HG03469 (cell line): Measurements from ENCODE around the gene SMG6.
"Not testable (repeated sequence)": the region's sequence is repeated elsewhere in the genome, so short reads cannot be mapped to it uniquely, and the experiment has no call there.

Source experiments
- ATAC-seq: cut with Tn5 transposase; IDR thresholded peaks from one replicate; pipeline ENCODE4 v1.9.1; 2021; ENCODE audit warnings: mild to moderate bottlenecking, moderate library complexity, moderate number of reproducible peaks; ENCODE audit not compliant: unreplicated experiment

The SMG6 gene

DNA sequence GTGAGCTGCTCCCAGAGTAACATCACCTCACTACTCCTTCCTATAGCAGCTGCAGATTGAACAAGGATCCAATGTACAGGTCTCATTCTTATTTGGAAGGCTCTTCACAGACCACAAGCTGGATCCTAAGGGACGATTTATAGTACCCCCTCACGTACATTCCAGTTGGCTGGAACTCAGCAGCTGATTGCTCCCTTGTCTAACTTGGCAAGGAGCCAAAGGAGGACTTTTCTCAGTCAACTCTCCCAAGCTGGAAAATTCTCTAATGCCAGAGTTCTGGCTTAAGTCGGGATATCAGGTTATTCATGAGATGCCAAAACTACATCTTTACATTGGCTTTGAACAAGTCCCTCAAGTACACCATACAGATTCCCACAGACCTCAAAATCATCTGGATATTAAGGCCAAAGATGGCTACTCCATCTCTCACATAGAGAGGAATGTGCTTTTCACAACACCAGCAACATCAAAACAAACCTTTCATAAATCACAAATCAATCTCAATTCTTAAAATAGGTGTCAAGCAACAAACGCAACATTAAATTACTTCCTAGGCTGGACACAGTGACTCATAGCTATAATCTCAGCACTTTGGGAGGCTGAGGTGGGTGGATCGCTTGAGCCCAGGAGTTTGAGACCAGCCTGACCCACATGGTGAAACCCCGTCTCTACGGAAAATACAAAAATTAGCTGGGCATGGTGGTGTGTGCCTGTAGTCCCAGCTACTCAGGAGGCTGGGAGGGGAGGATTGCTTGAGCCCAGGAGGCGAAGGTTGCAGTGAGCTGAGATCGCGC, 39.3 kb downstream of the SMG6 start:
- ATAC-seq: no peak

DNA sequence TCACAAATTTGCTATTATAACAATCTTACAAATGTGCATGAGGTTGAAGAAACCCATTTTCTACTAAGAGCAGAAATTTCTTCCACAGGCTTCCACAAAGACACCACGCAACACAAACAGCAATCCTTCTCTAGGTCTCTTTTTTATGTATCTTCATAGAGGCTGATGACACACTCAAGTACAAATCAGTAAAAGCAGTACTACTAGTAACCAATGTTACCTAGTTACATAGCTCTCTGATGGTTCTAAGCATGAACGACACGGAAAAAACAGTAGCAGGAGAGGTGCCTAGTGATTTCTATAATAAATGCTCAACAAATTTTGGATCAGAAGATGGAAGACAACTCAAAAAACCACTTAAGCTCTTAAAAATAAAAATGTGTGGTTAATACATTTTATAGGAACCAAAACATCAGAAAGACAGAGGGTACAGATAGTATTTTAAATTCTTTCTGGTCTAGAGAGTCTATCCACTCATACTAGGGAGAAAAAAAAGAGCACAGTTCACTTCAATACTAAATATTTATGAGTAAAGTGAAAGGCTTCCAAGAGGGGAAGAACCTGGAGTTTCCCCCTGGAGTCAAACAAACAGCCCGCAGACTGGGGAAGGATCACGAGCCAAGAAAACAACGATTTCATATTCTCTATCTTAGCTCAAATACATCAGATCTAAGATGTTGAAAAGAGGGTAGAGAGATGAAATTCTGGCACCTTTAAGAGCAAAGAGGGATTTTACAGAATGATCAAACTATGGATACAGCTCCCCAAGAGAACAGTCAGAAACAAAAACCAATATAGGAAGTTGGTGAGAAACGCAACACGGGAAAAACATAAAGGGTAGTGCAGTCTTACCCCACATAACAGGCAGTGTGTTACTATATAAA, 40.2 kb downstream of the SMG6 start:
- no peak for ATAC-seq

DNA sequence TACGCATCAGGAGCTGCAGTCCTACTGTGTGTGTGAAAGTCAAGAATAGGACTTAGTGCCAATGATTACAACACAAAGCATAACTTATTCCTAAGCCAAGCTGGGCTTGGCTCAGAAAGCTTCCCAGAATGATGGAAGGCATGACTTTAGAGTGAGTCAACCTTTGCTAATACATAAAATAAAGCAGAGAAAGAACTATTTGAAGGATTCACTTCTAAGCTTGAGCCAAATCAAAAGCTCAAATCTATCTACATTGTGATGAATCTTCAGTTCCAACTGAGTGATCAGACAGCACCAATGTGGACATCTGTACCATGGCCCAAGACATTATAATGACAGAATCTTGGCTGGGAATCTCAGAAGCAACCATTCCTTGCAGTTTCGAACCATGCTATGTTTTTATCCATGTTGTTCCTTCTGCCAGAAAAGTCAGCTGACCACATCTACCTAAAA, 41.4 kb downstream of the SMG6 start:
- no peak for ATAC-seq

DNA sequence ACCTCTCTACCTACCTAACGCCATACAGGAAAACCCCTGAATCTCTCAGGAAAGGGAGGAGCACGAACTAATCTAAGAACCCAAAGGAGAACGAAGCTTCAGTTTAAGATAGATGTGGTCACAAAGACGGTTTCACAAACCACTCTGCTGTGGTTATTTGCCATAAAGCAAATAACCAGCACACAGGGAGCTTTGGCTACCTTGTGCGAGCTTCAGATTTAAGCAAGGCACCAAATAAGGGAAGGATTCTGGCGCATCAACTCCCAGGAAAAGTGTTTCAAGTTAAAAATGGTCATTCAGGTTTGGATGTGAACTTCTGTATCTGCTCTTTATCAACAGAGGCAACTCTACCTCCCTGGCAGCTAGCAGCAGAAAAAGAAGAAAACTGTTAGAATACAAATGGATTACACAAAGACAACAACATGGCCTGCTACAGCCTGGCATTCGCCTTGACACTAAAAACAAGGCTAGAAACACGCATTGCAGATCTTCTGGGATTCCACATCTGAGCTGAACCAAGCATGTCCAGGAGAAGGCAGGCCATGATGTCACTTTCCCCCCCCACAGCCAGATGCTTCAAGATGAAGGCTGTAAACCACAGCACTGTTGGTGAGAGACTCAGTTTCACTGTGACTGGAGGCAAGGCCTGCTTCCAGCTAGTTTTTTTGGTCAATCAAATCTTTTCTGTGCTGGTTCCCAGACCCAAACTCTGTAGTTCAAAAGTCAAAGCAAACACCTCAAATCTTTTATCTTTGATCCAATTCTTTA, 43.6 kb downstream of the SMG6 start:
- ATAC-seq: no peak

DNA sequence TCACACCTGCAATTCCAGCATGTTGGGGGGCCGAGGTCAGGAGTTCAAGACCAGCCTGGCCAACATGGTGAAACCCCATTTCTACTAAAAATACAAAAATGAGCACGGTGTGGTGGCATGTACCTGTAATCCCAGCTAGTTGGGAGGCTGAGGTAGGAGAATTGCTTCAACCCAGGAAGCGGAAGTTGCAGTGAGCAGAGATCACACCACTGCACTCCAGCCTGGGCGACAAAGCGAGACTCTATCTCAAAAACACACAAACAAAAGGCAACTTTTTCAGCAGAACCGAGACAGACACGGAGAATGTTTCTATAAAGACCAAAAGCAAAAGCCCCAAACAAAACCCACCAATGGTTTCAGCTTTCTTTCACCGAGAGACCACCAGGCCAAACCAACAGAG, 44.8 kb downstream of the SMG6 start:
- not testable (repeated sequence) for ATAC-seq

DNA sequence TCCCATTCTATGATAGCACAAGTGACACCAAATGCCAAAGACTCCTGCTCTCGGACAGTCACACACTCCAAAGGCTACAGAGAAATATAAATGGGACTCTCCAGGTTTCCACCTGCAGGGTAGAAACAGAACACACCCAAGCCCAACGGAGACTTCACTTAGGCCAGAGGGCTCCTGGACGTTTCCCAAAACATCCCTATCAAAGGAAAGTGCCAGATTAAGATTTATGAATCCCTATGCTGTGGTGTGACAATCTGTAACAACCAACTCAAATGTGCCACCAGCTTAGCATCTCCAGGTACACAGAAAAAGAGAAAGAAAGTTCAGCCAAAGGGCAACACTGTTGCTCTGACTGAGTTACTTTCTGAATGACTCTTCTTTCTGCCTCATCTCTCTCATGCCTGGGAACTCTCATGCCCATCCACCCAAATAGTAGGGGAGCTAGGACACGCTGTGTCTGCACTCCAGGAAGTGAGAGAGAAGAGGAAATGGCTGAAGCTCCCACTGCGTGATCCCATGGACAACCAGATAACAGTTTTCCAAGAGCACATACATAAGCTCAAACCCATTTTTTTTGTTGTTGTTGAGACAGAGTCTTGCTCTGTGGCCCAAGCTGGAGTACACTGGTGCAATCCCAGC, 49.7 kb downstream of the SMG6 start:
- ATAC-seq: no peak

DNA sequence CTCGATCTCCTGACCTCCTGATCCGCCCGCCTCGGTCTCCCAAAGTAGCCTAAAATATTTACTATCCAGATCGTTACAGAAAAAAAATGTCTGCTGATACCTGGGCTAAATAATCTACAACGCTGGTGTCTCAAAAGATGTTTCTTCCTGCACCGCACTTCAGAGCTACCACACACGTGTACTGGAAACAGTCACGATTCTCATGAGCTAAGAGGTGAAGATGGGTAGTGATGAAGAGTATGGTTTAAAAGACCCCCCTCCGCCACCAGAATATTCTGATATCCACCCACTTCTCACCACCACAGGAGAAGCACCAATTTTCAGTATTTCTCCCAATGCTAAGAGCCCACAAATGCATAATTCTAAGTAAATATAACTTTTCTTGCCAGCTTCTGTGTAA, 50.2 kb downstream of the SMG6 start:
- no peak for ATAC-seq

DNA sequence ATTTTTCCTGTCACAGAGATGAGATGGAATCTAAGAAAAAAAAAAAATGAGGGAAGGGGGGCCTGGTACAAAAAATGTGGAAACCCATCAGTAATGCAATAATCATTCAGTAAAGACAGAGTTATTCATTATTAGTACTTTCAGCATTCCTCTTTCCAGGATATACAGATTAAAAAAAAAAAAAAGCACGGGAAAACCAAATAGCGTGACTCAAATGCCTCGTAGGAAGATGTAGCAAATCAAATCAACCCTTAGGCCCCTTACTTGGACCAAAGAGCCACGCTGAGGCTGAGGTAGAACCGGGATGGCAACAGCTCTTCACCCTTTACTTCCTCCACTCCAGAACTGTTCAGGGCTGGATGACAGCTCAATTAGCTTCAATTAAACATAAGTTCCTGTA, 52.5 kb downstream of the SMG6 start:
- no peak for ATAC-seq

DNA sequence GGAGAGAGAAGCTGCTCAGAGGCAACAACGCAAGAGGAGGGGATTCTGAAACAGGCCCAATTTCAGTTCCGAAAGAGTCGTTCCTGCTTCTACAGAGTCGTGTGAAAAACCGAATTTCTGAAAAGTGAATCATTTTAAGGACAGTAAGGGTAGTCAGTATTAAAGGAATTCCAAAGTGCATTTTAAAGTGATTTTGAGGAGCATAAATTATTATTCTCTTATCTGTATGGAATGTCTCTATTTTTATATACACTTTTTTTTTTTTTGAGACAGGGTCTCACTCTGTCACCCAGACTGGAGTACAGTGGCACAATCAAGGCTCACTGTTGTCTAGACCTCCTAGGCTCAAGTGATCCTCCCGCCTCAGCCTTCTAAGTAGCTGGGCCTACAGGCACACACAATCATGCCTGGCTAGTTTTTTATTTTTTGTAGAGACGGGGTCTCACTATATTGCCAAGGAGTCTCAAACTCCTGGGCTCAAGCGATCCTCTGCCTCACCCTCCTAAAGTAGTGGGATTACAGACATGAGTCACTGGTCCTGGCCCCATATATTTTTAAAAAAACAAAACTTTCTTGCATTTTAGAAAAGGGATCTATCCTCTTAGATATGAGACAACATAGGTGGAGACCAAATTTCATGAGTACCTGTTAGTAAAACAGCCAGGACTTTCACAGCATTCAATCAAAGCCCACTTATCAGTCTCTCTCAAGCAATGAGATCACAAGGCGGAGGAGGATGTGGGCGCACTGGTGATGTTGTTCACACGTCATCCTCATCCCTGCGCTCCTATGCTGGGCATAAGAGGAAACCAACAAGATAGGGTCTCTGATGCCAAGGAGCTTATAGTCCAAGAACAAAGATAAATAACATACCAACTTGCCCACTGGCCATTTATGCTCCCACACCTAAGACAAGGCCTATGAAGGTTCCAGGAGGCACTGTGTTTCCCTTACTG, 53.2 kb downstream of the SMG6 start:
- ATAC-seq: no peak

DNA sequence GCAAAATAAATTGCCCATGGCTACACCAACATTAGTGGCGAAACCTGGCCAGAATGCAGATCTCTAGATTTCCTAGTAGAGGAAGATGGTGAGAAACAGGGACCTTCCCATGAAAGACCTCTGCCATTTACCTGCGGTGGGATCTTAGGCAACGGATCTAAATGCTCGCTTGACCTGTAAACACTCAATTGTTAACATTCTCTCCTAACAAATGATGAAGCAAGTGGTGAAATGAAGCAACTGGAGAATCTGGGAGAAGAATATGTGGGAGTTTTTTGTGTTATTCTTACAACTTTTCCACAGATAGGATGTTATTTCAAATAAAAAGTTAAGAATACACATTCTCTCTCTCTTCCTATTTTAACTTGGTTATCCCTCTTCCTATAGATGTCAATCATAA, 56.6 kb downstream of the SMG6 start:
- ATAC-seq: no peak

DNA sequence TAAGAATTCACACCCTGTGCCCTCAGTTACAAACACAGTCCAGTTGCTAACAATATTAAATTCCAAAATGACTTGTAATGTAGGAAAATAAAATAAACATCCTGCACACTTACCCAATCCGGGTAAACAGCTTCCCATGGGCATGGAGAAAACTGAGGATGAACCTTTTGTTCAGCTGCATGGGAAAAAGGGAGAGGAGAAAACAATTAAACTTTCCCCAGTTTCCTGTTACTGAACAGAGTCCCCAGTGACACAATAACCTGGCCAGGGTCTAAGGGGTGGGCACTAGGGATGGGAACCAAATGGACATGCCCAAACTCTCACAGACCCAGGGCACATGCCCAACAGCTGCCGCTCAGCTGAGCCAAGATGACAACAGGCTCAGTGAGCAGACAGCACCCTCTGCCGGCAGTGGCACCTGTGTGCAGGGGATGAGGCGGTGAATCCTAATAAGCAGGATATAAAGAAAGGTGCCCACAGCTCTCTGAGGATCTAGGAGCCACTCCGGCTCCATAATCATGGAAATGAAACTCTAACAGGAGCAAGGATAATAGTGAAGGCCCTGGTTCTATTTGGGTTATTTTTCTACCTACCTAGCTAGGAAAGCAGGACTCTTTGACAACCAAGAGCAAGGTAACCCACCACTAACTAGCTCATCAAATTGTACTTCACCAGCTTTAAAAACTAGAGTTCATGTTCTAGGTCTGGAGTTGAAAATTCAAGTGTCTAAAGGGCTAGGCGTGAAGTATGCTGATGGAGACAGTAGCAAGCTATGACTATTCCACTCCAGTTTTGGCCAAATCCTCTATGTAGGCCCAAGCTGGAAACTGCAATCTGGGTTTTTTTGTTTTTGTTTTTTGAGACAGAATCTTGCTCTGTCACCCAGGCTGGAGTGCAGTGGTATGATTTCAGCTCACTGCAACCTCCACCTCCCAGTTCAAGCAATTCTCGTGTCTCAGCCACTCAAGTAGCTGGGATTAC, 58.8 kb downstream of the SMG6 start:
- ATAC-seq: no peak

DNA sequence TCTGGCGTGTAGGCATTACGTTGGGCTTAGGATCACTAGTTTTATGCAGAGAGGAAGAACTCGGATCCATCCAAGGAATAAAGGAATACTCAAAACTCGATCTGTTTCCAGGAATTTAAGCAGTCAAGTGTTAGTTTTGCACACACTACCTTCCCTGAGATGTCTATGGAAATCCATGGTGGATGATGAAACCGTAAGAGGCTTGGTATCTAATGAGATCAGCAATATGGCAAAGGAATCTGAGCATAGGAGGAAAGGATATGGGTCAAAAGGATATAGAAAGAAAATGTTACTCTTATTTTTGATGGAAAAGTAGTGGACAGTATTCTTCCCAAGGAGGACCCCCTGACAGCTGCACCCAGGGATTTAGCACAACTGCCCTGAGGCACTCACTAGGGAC, 59.6 kb downstream of the SMG6 start:
- no peak for ATAC-seq

DNA sequence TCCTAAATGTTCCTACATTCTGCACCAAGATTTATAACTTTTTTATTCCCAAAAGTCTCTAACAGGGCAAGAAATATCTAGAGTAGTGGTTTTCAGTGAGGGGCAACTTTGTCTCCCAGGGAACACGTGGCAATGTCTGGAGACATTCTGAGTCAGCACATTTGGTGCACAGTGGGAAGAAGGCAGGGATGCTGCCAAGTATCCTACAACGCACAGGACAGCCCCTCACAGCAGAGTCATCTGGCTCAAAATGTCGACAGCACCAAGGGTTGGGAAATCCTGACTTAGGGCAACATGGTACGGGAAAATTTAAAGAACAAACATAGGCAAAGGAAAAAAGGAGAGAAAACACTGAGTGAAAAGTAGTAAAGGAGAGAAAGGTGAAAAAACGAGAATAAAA, 61.8 kb downstream of the SMG6 start:
- no peak for ATAC-seq

DNA sequence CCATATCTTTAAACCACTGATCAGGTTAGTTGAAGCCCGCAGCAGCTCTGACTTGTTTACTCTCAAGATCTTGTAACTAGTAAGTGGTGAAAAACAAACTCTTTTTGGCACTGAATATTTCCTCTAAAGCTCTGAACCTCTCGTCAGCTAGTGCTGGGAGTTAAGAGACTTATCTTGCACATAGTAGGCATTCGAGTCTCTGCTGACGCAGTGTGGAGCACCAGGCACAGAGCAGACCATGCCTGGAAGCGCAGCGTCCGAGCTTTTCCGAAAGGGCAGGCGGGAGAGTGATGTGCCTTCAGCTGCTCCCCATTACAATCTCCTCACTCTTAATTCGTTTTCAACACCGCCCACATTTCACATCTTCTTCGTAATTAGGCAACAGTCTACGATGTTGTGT, 63.0 kb downstream of the SMG6 start:
- ATAC-seq: no peak

DNA sequence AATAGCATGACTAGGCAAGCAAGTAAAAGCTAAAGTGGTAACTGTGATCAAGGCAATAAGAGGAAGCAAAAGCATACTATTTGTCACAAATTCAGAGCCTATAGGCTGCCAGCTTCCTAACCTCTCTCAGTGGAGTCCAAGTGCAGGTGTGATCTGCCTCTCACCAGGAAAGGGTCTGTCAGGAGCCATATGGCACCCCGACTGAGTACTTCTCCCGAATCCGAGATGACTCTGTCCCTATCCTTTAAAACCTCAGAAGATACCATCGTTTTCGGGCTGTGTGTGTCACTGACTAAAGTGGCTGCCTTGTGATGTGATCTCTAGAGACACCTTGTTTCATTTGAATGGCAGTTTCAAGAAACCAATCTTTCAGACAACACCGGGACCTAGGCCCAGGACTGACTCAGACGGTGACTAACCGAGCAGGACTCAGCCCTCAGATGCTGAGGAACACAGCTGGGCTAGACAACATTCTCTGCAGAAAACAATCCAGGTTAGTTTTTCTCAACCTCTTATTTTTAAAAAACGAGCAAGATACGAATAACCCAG, 63.6 kb downstream of the SMG6 start:
- ATAC-seq: no peak

DNA sequence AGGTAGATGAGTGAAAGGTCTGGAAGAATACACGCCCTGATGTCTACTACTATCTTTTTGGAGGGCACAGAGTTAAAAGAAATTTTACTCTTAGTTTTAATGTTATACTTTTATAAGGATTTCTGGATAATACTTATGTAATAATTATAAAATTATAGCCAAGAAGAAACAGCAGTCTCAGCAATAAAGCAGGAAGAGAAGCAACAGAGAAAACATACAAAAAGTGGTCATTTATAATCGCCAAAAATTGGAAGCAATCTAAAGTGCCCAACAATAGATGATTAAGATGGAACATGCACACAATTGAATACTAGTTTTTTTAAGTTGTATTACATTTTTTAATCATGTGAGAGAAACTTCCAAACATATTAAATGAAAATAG, 64.4 kb downstream of the SMG6 start:
- ATAC-seq: no peak

DNA sequence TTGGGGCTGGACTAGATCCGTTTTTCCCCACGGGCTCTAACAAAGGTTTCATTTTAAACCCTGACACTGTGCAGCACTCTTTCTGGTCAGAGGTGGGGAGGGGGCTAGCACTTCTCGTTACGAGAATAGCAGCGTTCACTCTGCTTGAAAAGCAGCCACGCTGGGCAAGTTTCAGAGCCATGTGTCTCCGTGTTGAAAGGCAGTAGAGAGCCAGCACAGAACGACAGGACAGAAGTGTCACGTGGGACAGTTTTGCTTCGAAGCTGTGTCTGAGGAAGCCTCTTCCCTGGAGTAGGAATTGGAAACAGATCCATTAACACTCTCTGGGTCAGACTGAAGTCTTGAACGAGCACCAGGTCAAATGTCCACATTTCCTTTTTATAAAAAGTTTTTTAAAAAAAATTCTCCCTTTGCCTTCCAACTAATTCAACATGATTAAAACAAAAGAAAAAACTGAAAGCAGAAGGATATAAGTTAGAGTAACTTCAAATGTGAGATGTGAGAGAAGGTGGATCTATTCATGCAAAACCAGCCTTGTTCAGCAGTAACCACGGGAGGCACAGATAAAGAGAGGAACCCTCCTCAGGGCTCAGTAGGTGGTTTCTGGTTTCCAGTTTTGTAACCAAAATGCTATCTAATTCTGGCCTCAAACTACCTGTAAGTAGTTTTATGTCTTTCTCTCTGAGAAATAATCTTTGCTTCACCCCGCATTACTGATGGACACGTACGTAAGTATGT, 65.0 kb downstream of the SMG6 start:
- peak; percentile 37 for ATAC-seq

DNA sequence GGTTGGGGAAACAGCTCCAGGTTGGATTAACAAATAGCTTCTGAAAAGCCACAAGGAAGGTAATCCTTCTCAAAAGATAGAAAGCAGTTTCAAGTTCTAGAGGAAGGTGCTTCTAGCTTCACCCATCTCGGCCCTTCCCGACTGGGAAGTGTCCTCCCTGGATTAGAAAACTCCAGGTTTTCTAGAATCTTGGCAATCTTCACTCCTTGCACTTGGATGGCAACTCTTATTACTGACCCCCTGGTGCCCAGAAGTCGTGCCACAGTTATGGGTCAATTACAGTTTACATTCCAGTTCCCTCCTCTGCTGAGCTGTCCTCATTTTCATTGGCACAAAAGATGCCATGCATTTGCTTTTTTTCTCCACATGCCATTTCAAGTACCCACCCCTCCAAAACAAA, 65.6 kb downstream of the SMG6 start:
- ATAC-seq: no peak
